Measurements from ENCODE around the gene MCOLN2.

Gene MCOLN2

GRCh38 chr1:84968865-84969264 lies 28.0 kb downstream of the MCOLN2 start:
- Histone ChIP-seq H3K9me3 (no peaks in the 10 kb centered on the region), H3K27me3 (no peaks in the 10 kb centered on the region), H3K27ac (no peak overlapping the region), H3K36me3 (no peaks in the 10 kb centered on the region), H3K4me3 (no peak overlapping the region), H3K4me1 (no peaks in the 10 kb centered on the region)
- no peak for DNase-seq
- no peak for TF ChIP-seq CTCF (IDR thresholded peaks at IDR 0.05)
- intact Hi-C loops (cut with DNase I; ENCODE audit: low total_unique reads), result no loop called here

- intact Hi-C loops (cut with DNase I; ENCODE audit: low total_unique reads), result no loop called here
- H3K4me1 ChIP-seq, result no peaks in the 10 kb centered on the region
- no peaks in the 10 kb centered on the region for H3K27me3 ChIP-seq
- no peak for TF ChIP-seq CTCF (IDR thresholded peaks at IDR 0.05)
- no peaks in the 10 kb centered on the region for H3K36me3 ChIP-seq
- no peak overlapping the region for H3K4me3 ChIP-seq
- H3K27ac ChIP-seq, result no peak overlapping the region
- DNase-seq, result no peak
- no peaks in the 10 kb centered on the region for H3K9me3 ChIP-seq
Measured at GRCh38 chr1:84968101-84968500, 28.8 kb downstream of the MCOLN2 start.

- no peaks in the 10 kb centered on the region for H3K36me3 ChIP-seq
- no peak overlapping the region for H3K4me3 ChIP-seq
- H3K4me1 ChIP-seq, result no peaks in the 10 kb centered on the region
- no peak for DNase-seq
- no peak for TF ChIP-seq CTCF (IDR thresholded peaks at IDR 0.05)
- intact Hi-C loops (cut with DNase I; ENCODE audit: low total_unique reads), result no loop called here
- no peaks in the 10 kb centered on the region for H3K9me3 ChIP-seq
- H3K27me3 ChIP-seq, result no peaks in the 10 kb centered on the region
- H3K27ac ChIP-seq, result no peak overlapping the region
Measured at GRCh38 chr1:84967666-84968065, 29.2 kb downstream of the MCOLN2 start.

- DNase-seq, result no peak
- no peak overlapping the region for H3K4me3 ChIP-seq
- no peaks in the 10 kb centered on the region for H3K27me3 ChIP-seq
- H3K9me3 ChIP-seq, result no peaks in the 10 kb centered on the region
- H3K27ac ChIP-seq, result no peak overlapping the region
- intact Hi-C loops (cut with DNase I; ENCODE audit: low total_unique reads), result no loop called here
- peaks cover 0 to 20% (median 8%) of the 10 kb centered on the region in 4 donors for H3K4me1 ChIP-seq
- no peaks in the 10 kb centered on the region for H3K36me3 ChIP-seq
- TF ChIP-seq CTCF (IDR thresholded peaks at IDR 0.05), result no peak
Measured at GRCh38 chr1:84963021-84963420, 33.9 kb downstream of the MCOLN2 start.

- no peaks in the 10 kb centered on the region for H3K36me3 ChIP-seq
- H3K27ac ChIP-seq, result peak overlapping the region in 1 of 2 donors; percentile 14
- intact Hi-C loops (cut with DNase I; ENCODE audit: low total_unique reads), result no loop called here
Measured at GRCh38 chr1:84961316-84961715, 35.6 kb downstream of the MCOLN2 start.

More at GRCh38 chr1:84961316-84961715, 35.6 kb downstream of the MCOLN2 start:
- Histone ChIP-seq H3K9me3 (no peaks in the 10 kb centered on the region), H3K4me1 (peaks cover 0 to 20% (median 8%) of the 10 kb centered on the region in 4 donors), H3K27me3 (no peaks in the 10 kb centered on the region), H3K4me3 (no peak overlapping the region)
- DNase-seq, result no peak
- TF ChIP-seq CTCF (IDR thresholded peaks at IDR 0.05), result no peak

All from tibial artery (tissue), 4 donors.